ENCODE data around the gene BRD7.
A peak's percentile ranks its signal among the peaks of the same experiment; 100 is the strongest.

Gene BRD7

DNA sequence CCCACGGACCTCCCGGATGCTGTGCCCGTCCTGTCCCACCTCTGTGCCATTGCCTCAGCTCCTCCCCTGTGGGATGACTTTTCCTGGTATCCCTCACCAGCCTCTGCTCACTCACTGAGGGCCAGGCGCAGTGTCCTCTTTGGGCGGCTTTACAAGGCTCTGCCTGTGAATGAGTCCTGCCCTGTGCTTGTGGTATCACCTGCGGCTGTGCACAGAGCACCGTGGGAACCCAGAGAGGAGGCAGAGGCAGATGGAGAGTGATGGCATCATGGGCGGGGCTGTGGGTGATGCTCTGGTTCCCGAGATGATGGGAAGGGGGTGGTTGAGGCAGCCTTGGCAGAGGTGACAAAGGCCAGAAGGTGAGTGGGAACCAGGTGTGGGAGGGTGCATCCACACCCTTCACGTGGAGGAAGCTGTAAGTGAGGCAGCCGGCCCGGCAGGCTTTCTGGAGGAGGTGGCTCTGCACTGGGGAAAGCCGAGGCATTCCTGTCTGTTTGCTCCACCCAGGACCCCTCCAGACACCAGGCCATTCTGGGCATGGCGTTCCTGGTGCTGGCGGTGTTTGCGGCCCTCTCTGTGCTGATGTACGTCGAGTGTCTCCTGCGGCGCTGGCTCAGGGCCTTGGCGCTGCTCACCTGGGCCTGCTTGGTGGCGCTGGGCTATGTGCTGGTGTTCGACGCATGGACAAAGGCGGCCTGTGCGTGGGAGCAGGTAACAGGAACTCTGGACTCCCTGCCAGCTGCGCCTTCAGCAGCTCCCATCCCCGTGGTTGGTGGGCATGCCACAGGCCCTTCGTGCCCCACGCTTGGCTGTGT lies 78.6 kb downstream of the BRD7 start:
- no peak for DNase-seq (ENCODE audit: low read depth in 3 of 3)

DNA sequence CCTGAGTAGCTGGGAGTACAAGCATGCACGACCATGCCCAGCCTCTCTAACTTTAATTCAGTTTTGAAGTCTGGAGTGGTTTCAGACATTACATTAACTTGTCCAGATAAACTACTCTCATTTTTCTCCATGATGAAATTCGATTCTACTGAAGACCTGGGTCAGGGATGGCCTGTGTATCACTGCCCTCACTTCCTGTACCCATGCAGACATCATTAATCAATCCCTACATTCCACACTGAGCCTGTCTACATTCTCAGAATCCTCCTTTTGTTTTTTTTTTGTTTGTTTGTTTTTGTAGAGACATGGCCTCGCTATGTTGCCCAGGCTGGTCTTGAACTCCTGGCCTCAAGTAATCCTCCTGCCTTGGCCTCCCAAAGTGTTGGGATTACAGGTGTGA lies 79.9 kb downstream of the BRD7 start:
- DNase-seq (ENCODE audit: low read depth in 3 of 3) = no peak

- no peak for DNase-seq (ENCODE audit: low read depth in 3 of 3)
Observed at GRCh38 chr16:50288026-50288425, 80.8 kb downstream of the BRD7 start.

DNA sequence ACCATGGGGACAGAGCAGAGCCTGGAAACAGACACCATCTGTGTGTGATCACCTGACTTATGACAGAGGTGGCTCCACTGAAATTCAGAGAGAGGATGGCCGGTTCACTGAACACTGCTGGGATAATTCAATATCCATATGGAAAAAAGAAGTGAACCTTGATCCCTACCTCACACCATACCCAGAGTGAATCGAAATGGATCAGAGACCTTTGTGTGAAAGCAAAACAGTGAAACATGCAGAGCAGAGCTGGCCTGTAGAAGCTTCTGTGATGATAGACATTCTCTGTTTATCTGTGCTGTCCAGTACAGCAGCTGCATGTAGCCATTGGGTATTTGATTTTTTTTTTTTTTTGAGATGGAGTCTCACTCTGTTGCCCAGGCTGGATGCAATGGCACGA lies 82.1 kb downstream of the BRD7 start:
- DNase-seq (ENCODE audit: low read depth in 3 of 3) = no peak

DNA sequence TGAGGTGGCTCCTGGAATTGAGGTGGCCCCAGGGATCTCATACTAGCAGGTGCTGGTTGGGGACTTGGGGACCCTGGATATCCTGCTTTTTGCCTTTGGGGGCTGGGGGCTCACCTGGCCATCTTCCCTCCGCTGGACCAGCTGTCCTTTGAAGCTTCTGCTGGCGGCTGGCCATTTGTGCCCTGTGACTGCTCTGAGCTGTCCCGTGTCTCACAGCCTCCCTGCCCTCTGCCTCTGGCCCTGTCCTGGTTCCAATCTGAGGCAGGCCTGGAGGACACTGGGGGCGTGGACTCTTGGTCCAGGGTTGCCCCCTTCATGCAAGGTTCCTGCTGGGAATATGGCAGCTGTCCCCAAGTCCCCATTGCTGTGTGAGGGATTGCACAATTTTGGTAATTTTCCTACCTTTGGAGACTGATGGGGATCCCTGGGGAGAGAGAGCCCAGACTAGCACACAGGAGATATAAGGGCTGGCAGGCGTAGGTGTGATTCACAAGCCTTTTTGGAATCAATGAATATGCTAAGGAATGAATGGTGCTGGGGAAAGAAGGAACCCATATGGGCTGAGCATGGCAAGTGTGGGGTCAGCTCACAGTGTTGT lies 83.3 kb downstream of the BRD7 start:
- no peak for DNase-seq (ENCODE audit: low read depth in 3 of 3)

DNA sequence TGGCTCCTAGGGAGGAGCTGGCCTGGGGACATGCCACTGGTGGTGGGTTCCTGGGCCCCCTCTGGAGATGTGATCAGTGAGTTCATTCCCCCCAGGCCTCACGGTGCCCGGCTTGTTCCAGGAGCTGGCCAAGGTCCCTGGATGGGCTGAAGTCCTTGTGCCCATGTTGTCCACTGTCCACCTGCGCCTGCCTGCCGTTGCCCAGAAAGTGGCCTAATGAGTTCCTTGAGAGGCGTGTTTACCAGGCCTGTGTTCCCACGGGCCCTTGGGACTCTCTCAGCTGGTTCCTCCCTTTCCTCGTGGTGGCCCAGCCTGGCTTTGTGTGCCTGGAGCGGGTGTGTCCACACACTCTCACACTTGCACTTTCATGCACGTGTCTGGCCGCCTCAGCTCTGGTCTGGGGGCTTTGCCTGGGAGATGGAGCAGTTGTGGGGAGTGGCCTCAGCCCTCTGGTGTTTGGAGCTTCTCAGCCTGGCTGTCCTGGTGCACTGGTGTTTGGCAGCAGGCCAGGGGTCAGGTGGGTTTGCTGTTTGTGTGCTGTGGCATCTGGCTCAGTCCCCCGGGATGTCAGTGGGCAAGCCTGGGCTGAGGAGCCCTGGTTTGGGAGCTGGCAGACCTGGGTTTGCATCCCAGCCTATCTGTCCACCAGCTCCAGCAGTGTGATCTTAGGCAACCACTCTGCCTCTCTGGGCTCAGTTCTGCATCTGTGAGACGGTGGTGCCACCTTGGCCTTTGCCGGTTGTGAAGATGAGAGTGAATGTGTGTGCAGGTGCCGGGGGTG lies 84.5 kb downstream of the BRD7 start:
- no peak for DNase-seq (ENCODE audit: low read depth in 3 of 3)

DNA sequence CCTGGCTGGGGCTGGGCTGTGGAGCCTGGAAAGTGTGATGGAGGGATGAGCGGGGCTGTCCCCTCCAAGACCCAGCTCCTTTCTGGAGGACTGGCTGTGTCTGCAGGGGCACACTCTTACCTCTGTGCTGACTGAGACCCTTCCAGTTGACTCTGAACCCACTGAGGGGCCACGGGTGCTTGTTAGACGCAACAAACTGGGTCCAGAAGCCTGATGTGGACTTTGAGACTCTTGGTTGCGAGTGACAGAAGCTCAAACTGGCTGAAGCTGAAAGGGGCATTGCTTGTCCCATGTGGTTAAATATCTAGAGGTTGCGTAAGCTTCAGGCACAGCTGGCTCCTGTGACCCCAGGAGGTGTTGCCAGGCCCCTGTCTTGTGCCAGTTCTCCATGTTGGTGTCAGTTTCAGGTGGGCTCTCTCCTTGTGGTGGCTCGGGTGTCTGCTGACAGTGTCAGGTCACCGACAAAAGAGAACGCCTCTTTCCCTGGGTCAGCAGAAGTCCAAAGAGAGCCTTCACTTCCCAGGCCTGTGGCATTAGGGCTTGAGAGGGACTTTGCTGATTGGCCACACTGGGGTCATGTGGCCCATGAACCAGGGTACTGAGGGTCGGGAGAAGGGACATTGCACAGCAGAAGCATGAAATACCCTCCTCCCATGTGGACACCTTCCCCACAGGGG lies 85.7 kb downstream of the BRD7 start:
- no peak for DNase-seq (ENCODE audit: low read depth in 3 of 3)

GRCh38 chr16:50282010-50282538 lies 86.7 kb downstream of the BRD7 start:
- peak in 1 of 3 experiments; percentile 36 for DNase-seq (ENCODE audit: low read depth in 3 of 3)

GRCh38 chr16:50281391-50282009 lies 87.3 kb downstream of the BRD7 start:
- DNase-seq (ENCODE audit: low read depth in 3 of 3) = no peak

GRCh38 chr16:50280932-50281331 lies 87.9 kb downstream of the BRD7 start:
- DNase-seq (ENCODE audit: low read depth in 3 of 3) = no peak

DNA sequence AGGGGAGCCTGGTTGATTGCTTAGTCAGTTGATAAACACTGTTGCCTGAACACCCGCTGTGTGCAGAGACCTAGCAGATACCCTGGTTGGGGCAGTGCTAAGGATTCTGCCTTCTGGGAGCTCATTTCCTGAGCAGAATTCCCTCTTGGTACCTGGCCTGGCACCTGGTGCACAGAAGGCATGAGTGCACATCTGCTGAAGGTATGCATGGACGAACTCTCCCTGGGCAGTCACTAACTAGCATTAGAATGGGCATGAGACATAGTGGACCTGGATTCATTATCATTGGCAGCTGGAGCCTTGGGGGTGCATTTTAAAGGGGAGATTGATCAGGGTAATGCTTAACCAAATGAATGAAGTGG lies 89.3 kb downstream of the BRD7 start:
- no peak for DNase-seq (ENCODE audit: low read depth in 3 of 3)

DNA sequence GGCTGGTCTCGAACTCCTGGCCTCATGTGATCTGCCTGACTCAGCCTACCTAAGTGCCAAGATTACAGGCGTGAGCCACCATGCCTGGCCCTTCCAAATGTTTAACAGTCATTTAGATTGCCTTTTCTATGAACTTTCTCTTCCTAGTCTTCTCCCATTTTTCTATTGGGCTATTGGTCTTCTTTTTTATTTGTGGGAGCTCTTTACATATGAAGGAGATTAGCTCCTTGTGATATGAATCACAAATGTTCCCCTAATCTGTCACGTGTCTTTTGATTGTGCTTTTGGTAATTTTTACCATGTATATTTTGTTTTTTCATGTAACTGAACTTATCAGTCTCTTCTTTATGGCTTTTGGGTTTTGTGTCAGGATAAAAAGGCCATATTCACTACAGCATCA lies 90.5 kb downstream of the BRD7 start:
- no peak for DNase-seq (ENCODE audit: low read depth in 3 of 3)

DNA sequence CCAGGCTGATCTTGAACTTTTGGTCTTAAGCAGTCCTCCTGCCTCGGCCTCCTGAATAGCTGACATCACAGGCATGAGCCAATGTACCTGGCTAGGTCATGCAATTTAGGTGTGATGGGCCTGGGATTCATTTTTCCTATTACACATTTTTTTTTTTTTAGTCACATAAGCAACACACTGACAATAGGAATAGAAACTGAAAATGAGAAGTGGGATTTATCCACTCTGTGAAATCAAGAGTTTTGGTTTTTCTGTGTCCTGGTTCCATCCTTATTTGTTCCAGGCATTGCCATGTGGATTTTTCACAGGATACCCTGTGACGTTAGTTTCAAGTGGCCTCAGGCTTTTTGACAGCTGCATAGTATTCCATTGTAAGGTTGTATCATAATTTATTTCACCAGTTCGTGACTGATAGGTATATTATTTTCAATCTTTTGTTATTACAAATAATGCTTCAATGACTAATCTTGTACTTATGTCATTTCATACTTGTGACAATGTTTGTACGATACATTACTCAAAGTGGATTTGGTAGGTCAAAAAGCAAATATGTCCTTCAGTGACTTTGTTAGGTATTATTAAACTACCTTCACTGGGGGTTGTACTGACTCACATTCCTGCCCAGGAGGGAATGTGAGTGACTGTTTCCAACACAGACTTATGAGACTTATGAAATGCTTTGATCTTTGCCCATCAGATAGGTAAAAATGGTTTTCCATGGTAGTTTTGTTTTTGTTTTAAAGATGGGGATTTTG lies 91.8 kb downstream of the BRD7 start:
- no peak for DNase-seq (ENCODE audit: low read depth in 3 of 3)

- DNase-seq (ENCODE audit: low read depth in 3 of 3) = no peak
Observed at GRCh38 chr16:50276326-50276640, 92.5 kb downstream of the BRD7 start.

DNA sequence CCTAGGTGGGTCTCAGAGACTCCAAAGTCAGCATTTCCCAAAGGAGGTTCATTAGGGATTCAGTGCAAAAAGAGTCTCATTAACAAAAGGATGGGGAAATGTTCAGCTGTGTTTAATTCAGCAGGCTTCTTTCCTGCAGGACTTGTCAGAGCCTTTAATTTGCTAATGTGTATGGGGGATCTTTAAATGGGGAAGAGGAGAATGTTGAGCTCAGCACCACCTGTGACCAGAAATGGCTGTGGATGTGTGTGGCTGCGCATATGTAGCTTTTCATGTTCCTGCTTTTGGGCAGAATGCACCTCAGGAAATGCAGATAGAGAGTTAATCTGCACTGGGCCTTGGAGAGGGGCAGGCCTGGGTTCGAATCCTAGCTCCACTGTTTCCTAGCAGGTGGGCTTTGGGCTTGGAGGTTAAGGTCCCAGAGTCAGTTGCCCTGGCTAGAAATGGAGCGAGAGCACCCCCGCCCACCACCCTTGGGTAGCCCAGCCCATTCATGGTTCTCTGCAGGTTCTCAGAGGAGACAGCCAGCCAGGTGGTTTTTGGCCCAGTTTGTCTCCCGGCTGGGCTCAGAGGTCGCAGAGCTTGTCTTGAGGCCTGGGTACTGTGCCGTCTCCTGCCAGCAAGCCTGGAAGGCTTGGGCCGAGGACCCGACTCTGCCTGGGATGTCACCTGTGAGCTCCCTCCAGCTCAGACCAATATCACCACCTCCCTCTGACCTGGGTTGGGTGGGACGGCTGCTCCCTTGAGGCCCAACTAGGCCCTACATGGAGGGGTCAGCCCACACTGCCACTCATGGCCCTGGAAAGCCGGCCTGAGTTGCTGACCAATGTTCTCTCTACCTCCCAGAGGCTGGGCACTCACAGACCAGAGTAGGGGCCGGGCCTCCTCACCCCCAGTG lies 93.1 kb downstream of the BRD7 start:
- no peak for DNase-seq (ENCODE audit: low read depth in 3 of 3)

DNA sequence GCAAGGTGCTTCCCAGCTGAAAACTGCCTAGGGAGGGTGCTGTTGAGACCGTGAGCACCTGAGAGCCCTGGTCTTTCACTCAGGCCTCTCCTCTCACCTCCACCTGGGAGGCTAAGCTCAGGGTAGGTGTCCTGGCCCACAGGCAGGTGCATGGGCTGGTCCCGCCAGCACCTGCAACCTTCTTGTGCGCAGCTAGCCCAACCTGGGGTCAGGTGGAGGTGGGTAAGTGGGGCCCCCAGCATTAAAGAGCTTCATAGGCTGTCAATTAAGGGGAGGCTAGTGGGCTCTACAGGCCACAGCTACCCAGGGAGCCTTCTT lies 93.7 kb downstream of the BRD7 start:
- no peak for DNase-seq (ENCODE audit: low read depth in 3 of 3)

- peak in 1 of 3 experiments; percentile 35 for DNase-seq (ENCODE audit: low read depth in 3 of 3)
Observed at GRCh38 chr16:50274326-50275097, 94.3 kb downstream of the BRD7 start.

DNA sequence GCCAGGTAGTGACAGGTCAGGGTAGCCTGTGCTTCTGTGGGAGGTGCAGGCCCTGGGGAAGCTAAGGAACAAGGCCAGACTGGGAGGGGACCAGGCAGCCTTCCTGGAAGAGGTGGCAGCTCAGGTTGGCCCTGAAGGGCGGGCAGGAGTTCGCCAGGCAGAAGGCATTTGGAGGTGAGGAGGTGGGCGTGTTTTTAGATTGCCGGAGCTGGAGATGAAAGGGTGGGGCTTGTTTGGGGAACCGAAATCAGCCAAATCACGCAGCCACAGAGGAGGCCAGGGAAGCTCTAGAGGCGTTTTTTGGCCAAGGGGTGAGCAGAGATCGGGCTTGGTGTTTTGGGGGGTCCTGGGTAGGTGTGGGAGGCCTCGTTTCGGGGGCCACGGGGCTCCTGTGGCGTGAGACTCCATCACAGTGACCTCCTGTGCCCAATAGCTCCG lies 94.9 kb downstream of the BRD7 start:
- DNase-seq (ENCODE audit: low read depth in 3 of 3) = peak in 1 of 3 experiments; percentile 47

GRCh38 chr16:50273382-50273690 lies 95.5 kb downstream of the BRD7 start:
- no peak for DNase-seq (ENCODE audit: low read depth in 3 of 3)
